ENCODE data around the gene PIK3R1. TPM values are rescaled to one million over a fixed set of nuclear protein-coding genes. Genes with fewer than 3 reads are reported as not detected.

Gene PIK3R1
- total and polyA plus RNA-seq, 10 of the 15 experiments (the other 5 are each of a cell fraction or from before 2014, with no cell fraction given): 7.8 to 38.4 (median 15.7) TPM

DNA sequence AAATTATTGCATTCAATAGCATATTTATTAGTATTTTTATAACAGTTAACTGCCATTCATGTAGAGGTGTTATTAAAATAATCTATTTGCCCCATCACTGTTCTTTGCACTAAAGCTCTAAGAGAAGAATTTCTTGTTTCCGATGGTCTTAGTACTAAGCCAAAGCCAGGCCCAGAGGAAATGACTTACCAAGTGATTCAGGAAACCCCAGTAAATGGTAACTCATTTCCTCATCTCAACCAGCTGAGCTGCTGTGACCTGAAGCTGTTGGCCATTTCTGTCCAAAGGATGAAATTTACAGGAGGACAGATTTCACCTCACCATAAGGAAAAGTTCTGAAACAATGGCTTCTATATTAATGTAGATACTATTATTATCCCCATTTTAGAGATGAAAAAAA, 117.0 kb downstream of the PIK3R1 start:
- DNase-seq (ENCODE audit: low read depth, low spot score) (no peak), ATAC-seq (peak; percentile 32; the same call in 2 of the 3 replicates), FAIRE-seq (no peak)
- no peaks in the 10 kb centered on the region for H4K20me1 ChIP-seq (ENCODE audit: control insufficient read depth, insufficient read depth)
- no peaks in the 10 kb centered on the region for H3K36me3 ChIP-seq (ENCODE audit: control insufficient read depth in 2 of 2, insufficient read depth in 2 of 2, low read length in 1 of 2)
- H3K27me3 ChIP-seq (replicated peaks in 1 of 2; ENCODE audit: control insufficient read depth in 2 of 2, insufficient read depth in 2 of 2, low read length in 1 of 2): no peaks in the 10 kb centered on the region
- ChIA-PET RAD21 (ENCODE audit: unreplicated experiment) (interaction anchor here (1.5 to 4.4 kb wide), 8 partner anchors 11 to 128 kb away, joined by 3 to 27 read pairs (median 14); no protein-coding TSS in a partner anchor), CTCF (interaction anchor here (1.1 to 1.9 kb wide), 3 partner anchors 25 to 102 kb away, joined by 3 to 6 read pairs (median 5); no protein-coding TSS in a partner anchor), SMC1A (ENCODE audit: uncharacterized antibody, unreplicated experiment) (interaction anchor here (0.6 to 5.2 kb wide), 16 partner anchors 8 to 114 kb away, joined by 3 to 34 read pairs (median 6); no protein-coding TSS in a partner anchor), POLR2A (interaction anchor here (2.2 kb wide), 1 partner anchor 101 kb away, joined by 9 read pairs; no protein-coding TSS in a partner anchor)
- no peaks in the 10 kb centered on the region for H3K79me2 ChIP-seq (ENCODE audit: control insufficient read depth, insufficient read depth, low read length)
- H2AFZ ChIP-seq (ENCODE audit: control insufficient read depth, low read depth, low read length): no peak overlapping the region
- 91% methylated on average over 1 of the region's 1 CpG for WGBS (ENCODE audit: insufficient coverage, insufficient replicate concordance, low lambda C conversion rate, missing lambda C conversion rate)
- no peak overlapping the region for H3K4me3 ChIP-seq
- BruUV-seq (replicated peaks): no TSS peak
- H3K27ac ChIP-seq (ENCODE audit: control insufficient read depth, insufficient read depth): no peak overlapping the region
- no peak overlapping the region for H3K4me2 ChIP-seq (ENCODE audit: control insufficient read depth, insufficient read depth)
- no peak overlapping the region for H3K9ac ChIP-seq (ENCODE audit: control insufficient read depth, insufficient read depth, low read length)
- peaks cover 11% of the 10 kb centered on the region for H3K4me1 ChIP-seq (ENCODE audit: control insufficient read depth, insufficient read depth, low read length)
- in situ Hi-C loops (cut with MboI) (no loop called here), intact Hi-C loops (cut with micrococcal nuclease; ENCODE audit: unreplicated experiment) (no loop called here)
- H3K9me3 ChIP-seq (replicated peaks; ENCODE audit: control insufficient read depth, insufficient read depth, low read length): no peaks in the 10 kb centered on the region
- no peak for TF ChIP-seq NFYA (IDR thresholded peaks at IDR 0.05; ENCODE audit: borderline replicate concordance, low read depth, low read length)
- TF ChIP-seq RFX5 (IDR thresholded peaks at IDR 0.05; ENCODE audit: low read depth, low read length): no peak
- TF ChIP-seq IKZF1 (conservative IDR thresholded peaks at IDR 0.05): no peak
- no peak for TF ChIP-seq CBX3 (IDR thresholded peaks at IDR 0.05; ENCODE audit: borderline replicate concordance, low read depth)
- TF ChIP-seq CHD2 (IDR thresholded peaks at IDR 0.05; ENCODE audit: borderline replicate concordance, low read depth, low read length): no peak
- no peak for TF ChIP-seq DPF2 (IDR thresholded peaks at IDR 0.05)
- TF ChIP-seq BMI1 (IDR thresholded peaks at IDR 0.05; ENCODE audit: borderline replicate concordance): no peak
- TF ChIP-seq, protein P1, sequence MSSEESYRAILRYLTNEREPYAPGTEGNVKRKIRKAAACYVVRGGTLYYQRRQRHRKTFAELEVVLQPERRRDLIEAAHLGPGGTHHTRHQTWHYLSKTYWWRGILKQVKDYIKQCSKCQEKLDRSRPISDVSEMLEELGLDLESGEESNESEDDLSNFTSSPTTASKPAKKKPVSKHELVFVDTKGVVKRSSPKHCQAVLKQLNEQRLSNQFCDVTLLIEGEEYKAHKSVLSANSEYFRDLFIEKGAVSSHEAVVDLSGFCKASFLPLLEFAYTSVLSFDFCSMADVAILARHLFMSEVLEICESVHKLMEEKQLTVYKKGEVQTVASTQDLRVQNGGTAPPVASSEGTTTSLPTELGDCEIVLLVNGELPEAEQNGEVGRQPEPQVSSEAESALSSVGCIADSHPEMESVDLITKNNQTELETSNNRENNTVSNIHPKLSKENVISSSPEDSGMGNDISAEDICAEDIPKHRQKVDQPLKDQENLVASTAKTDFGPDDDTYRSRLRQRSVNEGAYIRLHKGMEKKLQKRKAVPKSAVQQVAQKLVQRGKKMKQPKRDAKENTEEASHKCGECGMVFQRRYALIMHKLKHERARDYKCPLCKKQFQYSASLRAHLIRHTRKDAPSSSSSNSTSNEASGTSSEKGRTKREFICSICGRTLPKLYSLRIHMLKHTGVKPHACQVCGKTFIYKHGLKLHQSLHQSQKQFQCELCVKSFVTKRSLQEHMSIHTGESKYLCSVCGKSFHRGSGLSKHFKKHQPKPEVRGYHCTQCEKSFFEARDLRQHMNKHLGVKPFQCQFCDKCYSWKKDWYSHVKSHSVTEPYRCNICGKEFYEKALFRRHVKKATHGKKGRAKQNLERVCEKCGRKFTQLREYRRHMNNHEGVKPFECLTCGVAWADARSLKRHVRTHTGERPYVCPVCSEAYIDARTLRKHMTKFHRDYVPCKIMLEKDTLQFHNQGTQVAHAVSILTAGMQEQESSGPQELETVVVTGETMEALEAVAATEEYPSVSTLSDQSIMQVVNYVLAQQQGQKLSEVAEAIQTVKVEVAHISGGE (CRISPR knock-in tag; IDR thresholded peaks at IDR 0.05): no peak
- TF ChIP-seq SIN3A (IDR thresholded peaks at IDR 0.05; ENCODE audit: low read depth, low read length): no peak
- TF ChIP-seq BRCA1 (IDR thresholded peaks at IDR 0.05; ENCODE audit: low read depth, low read length): no peak
- TF ChIP-seq, protein P2, sequence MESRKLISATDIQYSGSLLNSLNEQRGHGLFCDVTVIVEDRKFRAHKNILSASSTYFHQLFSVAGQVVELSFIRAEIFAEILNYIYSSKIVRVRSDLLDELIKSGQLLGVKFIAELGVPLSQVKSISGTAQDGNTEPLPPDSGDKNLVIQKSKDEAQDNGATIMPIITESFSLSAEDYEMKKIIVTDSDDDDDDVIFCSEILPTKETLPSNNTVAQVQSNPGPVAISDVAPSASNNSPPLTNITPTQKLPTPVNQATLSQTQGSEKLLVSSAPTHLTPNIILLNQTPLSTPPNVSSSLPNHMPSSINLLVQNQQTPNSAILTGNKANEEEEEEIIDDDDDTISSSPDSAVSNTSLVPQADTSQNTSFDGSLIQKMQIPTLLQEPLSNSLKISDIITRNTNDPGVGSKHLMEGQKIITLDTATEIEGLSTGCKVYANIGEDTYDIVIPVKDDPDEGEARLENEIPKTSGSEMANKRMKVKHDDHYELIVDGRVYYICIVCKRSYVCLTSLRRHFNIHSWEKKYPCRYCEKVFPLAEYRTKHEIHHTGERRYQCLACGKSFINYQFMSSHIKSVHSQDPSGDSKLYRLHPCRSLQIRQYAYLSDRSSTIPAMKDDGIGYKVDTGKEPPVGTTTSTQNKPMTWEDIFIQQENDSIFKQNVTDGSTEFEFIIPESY (IDR thresholded peaks at IDR 0.05): no peak
- no peak for TF ChIP-seq WRNIP1 (IDR thresholded peaks at IDR 0.05; ENCODE audit: borderline replicate concordance, low read depth, low read length)
- TF ChIP-seq JUND (IDR thresholded peaks at IDR 0.05; ENCODE audit: low read depth, low read length): no peak
- no peak for TF ChIP-seq ZNF207 (IDR thresholded peaks at IDR 0.05; ENCODE audit: borderline replicate concordance)
- TF ChIP-seq KDM1A (IDR thresholded peaks at IDR 0.05; ENCODE audit: borderline replicate concordance): no peak
- no peak for TF ChIP-seq RAD51 (IDR thresholded peaks at IDR 0.05)
- TF ChIP-seq, protein P3, sequence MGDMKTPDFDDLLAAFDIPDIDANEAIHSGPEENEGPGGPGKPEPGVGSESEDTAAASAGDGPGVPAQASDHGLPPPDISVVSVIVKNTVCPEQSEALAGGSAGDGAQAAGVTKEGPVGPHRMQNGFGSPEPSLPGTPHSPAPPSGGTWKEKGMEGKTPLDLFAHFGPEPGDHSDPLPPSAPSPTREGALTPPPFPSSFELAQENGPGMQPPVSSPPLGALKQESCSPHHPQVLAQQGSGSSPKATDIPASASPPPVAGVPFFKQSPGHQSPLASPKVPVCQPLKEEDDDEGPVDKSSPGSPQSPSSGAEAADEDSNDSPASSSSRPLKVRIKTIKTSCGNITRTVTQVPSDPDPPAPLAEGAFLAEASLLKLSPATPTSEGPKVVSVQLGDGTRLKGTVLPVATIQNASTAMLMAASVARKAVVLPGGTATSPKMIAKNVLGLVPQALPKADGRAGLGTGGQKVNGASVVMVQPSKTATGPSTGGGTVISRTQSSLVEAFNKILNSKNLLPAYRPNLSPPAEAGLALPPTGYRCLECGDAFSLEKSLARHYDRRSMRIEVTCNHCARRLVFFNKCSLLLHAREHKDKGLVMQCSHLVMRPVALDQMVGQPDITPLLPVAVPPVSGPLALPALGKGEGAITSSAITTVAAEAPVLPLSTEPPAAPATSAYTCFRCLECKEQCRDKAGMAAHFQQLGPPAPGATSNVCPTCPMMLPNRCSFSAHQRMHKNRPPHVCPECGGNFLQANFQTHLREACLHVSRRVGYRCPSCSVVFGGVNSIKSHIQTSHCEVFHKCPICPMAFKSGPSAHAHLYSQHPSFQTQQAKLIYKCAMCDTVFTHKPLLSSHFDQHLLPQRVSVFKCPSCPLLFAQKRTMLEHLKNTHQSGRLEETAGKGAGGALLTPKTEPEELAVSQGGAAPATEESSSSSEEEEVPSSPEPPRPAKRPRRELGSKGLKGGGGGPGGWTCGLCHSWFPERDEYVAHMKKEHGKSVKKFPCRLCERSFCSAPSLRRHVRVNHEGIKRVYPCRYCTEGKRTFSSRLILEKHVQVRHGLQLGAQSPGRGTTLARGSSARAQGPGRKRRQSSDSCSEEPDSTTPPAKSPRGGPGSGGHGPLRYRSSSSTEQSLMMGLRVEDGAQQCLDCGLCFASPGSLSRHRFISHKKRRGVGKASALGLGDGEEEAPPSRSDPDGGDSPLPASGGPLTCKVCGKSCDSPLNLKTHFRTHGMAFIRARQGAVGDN (IDR thresholded peaks at IDR 0.05): no peak

Data from GM12878 (cell line).